KG1 (cell line): ENCODE measurements around the gene BTNL9.
"Not testable (repeated sequence)": the region's sequence is repeated elsewhere in the genome, so short reads cannot be mapped to it uniquely, and the experiment has no call there.

Experiments used
- DNase-seq: peaks from one replicate; lab custom pipeline; 2025; lab: John Stamatoyannopoulos, UW

BTNL9 gene

GRCh38 chr5:181100121-181100875, 60.2 kb downstream of the BTNL9 start:
- DNase-seq: no peak

- DNase-seq: not testable (repeated sequence)
These were observed 61.1 kb downstream of the BTNL9 start for GRCh38 chr5:181101030-181101641.

- DNase-seq: not testable (repeated sequence)
These were observed 62.0 kb downstream of the BTNL9 start for GRCh38 chr5:181101930-181102674.

- not testable (repeated sequence) for DNase-seq
These were observed 64.1 kb downstream of the BTNL9 start for GRCh38 chr5:181104259-181104568.

GRCh38 chr5:181104606-181105390, 64.7 kb downstream of the BTNL9 start:
- DNase-seq: not testable (repeated sequence)

GRCh38 chr5:181105391-181106025, 65.4 kb downstream of the BTNL9 start:
- no peak for DNase-seq

GRCh38 chr5:181107699-181108098, 67.6 kb downstream of the BTNL9 start:
- no peak for DNase-seq

- DNase-seq: no peak
These were observed 68.6 kb downstream of the BTNL9 start for GRCh38 chr5:181108578-181109165.

- no peak for DNase-seq
These were observed 69.5 kb downstream of the BTNL9 start for GRCh38 chr5:181109489-181110013.

- DNase-seq: no peak
These were observed 70.9 kb downstream of the BTNL9 start for GRCh38 chr5:181111010-181111409.
